Subcutaneous adipose tissue (tissue), 4 donors: ENCODE measurements around the gene ZNF221. TPM values are rescaled to one million over a fixed set of nuclear protein-coding genes. Genes with fewer than 3 reads are reported as not detected.

Experiments used
- CTCF ChIP-seq: fragments of 450-650 bp; IDR thresholded peaks from one replicate; pipeline ENCODE4 v1.5.1; 2016; ENCODE audit warnings: low read depth, mild to moderate bottlenecking, control low read depth, antibody characterized with exemption, moderate library complexity
- total RNA-seq, 4 donors: library from RNA; depleted of rRNA; stranded (reverse); fragments of >200 nt; gene quantifications; one replicate each; pipeline ENCODE4 v1.1.0, GENCODE V29; 2016

Gene ZNF221
- total RNA-seq, 4 donors from 2014 or later: 4.5 to 6.8 (median 5.6) TPM

DNA sequence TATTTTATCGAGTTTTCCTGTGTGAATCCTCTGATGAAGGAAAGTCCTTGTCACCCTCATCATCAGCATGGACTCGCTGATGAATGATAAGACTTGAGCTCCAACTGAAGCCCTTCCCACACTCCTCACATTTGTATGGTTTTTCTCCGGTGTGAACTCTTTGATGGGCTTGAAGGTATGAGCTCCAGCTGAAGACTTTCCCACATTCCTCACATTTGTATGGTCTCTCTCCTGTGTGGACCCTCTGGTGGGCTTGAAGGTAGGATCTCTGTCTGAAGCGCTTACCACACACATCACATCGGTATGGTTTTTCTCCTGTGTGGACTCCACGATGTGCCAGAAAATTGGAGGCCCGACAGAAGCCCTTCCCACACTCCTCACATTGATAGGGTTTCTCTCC is 37.6 kb upstream of the ZNF221 start:
- no peak for TF ChIP-seq CTCF

GRCh38 chr19:43914051-43914450 is 37.0 kb upstream of the ZNF221 start:
- TF ChIP-seq CTCF: no peak

- TF ChIP-seq CTCF: no peak
Measured at GRCh38 chr19:43923875-43924274, 27.2 kb upstream of the ZNF221 start.

GRCh38 chr19:43928820-43929219 is 22.2 kb upstream of the ZNF221 start:
- TF ChIP-seq CTCF: no peak

GRCh38 chr19:43934055-43934984 is 16.7 kb upstream of the ZNF221 start:
- TF ChIP-seq CTCF: no peak

DNA sequence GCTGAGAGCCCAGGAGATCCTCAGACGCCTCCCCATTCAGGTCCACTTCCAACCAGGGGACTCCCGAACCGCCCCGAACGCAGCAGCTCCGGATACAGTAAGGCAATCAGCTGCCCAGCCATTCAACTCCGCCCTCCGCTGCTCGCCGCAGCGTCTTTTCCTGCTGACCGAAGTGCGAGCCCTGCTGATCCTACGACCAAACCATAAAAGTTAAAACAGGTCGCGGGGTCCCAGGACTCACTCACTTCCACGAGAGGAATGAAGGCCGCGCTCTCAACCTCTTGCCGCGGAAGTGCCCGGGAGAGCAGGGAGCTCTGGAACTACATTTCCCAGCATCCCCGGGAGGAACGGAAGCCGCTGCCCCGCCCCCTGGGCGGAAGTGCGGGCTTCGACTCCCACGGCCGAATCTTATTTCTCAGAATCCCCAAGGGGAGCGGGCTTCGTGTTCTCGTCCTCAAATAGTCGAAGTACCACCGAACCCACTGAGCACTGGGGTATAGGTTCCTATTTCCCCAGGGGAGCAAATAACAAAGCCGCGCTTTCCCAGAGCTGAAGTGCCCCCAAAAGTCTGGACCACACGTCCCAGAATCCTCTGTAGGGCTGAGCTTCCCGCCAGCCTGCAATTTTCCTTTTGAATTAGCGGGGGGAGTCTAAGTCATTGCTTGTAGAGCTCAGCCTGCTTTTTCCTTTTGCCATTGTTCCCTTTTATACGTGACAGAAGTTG is 15.9 kb upstream of the ZNF221 start, which contains the start of gene ZNF45:
TSS of gene ZNF45 (minus strand) at position 298 of the 724 bp plus-strand sequence. CDS start 13,097 bp downstream, outside the sequence.
- TF ChIP-seq CTCF: no peak

DNA sequence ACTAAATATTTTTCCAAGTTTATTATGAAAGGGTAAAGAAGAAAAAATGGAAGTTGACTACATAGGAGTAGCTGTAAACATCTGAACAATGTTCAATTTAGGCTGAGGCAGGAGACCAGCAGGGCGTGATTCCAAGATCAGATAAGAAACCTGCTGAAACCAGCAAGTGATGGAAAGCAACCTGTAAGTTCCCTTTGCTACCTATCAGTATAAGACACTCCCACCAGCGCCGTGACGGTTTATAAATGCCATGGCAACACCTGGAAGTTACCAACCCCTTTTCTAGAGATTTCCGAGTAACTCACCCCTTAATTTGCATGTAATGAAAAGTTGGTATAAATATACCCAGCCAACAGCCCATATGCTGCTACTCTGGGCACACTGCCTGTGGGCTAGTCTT is 14.8 kb upstream of the ZNF221 start:
- TF ChIP-seq CTCF: no peak
